ENCODE data around the gene FOXN1.

DNA sequence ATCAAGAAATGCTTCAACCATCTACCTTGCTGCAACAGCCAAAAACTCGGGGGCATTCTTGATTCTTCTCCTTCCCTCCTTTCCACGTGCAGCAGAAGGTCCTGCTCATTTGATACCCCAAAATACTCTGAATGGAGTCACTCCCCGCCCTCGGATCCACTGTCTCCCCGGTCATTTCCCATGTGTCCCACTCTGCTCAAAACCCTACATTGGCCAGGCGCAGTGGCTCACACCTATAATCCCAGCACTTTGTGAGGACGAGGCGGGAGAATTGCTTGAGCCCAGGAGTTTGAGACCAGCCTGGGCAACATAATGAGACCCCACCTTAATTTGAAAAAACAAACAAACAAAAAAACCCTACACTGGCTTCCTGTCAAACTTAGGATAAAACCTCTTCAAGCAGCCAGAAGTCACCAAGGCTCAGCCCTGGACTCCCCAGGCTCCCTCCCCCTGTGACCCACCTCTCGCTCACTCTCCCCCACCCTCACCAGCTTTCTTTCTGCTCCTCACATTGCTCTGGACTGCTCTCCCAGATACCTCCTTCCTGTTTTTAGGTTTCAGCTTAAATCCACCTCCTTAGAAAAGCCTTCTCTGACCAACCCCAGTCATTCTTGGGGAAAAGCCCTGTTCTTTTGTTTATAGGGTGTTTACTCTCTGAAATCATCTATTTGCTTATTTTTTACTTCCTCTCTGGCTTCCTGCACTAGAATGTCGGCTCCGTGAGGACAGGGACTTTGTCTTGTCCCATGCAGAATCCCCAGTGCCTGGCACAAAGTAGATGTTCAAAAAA is 29.9 kb upstream of the FOXN1 start:
- TF ChIP-seq NR2F2 (IDR thresholded peaks at IDR 0.05) = no peak
- TF ChIP-seq, protein P1, sequence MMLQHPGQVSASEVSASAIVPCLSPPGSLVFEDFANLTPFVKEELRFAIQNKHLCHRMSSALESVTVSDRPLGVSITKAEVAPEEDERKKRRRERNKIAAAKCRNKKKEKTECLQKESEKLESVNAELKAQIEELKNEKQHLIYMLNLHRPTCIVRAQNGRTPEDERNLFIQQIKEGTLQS (IDR thresholded peaks at IDR 0.05) = no peak
- TF ChIP-seq, protein P2, sequence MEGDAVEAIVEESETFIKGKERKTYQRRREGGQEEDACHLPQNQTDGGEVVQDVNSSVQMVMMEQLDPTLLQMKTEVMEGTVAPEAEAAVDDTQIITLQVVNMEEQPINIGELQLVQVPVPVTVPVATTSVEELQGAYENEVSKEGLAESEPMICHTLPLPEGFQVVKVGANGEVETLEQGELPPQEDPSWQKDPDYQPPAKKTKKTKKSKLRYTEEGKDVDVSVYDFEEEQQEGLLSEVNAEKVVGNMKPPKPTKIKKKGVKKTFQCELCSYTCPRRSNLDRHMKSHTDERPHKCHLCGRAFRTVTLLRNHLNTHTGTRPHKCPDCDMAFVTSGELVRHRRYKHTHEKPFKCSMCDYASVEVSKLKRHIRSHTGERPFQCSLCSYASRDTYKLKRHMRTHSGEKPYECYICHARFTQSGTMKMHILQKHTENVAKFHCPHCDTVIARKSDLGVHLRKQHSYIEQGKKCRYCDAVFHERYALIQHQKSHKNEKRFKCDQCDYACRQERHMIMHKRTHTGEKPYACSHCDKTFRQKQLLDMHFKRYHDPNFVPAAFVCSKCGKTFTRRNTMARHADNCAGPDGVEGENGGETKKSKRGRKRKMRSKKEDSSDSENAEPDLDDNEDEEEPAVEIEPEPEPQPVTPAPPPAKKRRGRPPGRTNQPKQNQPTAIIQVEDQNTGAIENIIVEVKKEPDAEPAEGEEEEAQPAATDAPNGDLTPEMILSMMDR (IDR thresholded peaks at IDR 0.05; ENCODE audit: low read depth, low read length, missing input control) = no peak
- TF ChIP-seq, protein P3, sequence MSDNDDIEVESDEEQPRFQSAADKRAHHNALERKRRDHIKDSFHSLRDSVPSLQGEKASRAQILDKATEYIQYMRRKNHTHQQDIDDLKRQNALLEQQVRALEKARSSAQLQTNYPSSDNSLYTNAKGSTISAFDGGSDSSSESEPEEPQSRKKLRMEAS (IDR thresholded peaks at IDR 0.05) = no peak
- TF ChIP-seq TAF1 (conservative IDR thresholded peaks at IDR 0.05) = no peak
- TF ChIP-seq JUND (IDR thresholded peaks at IDR 0.05) = no peak
- TF ChIP-seq GABPA (IDR thresholded peaks at IDR 0.05 in 1 of 2, conservative IDR thresholded peaks at IDR 0.05 in 1 of 2) = no peak
- TF ChIP-seq, protein P4, sequence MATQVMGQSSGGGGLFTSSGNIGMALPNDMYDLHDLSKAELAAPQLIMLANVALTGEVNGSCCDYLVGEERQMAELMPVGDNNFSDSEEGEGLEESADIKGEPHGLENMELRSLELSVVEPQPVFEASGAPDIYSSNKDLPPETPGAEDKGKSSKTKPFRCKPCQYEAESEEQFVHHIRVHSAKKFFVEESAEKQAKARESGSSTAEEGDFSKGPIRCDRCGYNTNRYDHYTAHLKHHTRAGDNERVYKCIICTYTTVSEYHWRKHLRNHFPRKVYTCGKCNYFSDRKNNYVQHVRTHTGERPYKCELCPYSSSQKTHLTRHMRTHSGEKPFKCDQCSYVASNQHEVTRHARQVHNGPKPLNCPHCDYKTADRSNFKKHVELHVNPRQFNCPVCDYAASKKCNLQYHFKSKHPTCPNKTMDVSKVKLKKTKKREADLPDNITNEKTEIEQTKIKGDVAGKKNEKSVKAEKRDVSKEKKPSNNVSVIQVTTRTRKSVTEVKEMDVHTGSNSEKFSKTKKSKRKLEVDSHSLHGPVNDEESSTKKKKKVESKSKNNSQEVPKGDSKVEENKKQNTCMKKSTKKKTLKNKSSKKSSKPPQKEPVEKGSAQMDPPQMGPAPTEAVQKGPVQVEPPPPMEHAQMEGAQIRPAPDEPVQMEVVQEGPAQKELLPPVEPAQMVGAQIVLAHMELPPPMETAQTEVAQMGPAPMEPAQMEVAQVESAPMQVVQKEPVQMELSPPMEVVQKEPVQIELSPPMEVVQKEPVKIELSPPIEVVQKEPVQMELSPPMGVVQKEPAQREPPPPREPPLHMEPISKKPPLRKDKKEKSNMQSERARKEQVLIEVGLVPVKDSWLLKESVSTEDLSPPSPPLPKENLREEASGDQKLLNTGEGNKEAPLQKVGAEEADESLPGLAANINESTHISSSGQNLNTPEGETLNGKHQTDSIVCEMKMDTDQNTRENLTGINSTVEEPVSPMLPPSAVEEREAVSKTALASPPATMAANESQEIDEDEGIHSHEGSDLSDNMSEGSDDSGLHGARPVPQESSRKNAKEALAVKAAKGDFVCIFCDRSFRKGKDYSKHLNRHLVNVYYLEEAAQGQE (IDR thresholded peaks at IDR 0.05) = no peak
- TF ChIP-seq RXRA (IDR thresholded peaks at IDR 0.05) = no peak
- no peak for TF ChIP-seq YY1 (IDR thresholded peaks at IDR 0.05)
